Measurements from ENCODE around the gene SAXO1.

The SAXO1 gene

GRCh38 chr9:18889550-18889949 lies 143.5 kb downstream of the SAXO1 start:
- Histone ChIP-seq H3K27ac (ENCODE audit: low read depth, low read length) (no peak overlapping the region), H3K9me3 (ENCODE audit: control insufficient read depth in 1 of 2, low read length in 2 of 2) (no peaks in the 10 kb centered on the region), H3K4me1 (ENCODE audit: control insufficient read depth in 1 of 2, insufficient read depth in 2 of 2, low read length in 2 of 2) (no peaks in the 10 kb centered on the region), H3K36me3 (ENCODE audit: control insufficient read depth in 1 of 2, insufficient read depth in 2 of 2, low read length in 2 of 2) (no peaks in the 10 kb centered on the region), H3K9ac (ENCODE audit: low read depth in 1 of 2, low read length in 2 of 2) (no peak overlapping the region), H3K4me3 (ENCODE audit: low read depth in 1 of 2, low read length in 2 of 2) (no peak overlapping the region), H3K27me3 (ENCODE audit: control insufficient read depth in 1 of 2, insufficient read depth in 2 of 2, low read length in 2 of 2) (no peaks in the 10 kb centered on the region)

DNA sequence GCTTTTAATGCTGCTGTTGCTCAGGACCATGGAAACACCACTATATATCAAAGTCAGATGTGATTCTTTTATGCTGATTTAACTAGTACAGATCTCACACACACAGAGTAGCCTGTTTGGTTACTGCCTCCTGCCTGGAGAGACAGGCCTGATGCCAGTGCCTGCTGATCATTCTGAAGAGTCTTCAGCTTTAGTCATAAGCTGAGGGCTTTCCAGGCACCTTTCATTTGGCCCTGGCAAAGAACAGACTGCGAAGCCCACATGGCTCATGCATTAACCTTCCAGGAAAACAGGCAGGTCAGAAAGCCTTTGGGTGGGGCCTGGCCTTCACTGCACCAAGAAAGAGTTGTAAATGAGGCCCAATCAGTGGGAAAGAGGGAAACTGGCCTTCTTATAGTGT lies 144.7 kb downstream of the SAXO1 start:
- no peaks in the 10 kb centered on the region for H3K4me1 ChIP-seq (ENCODE audit: control insufficient read depth in 1 of 2, insufficient read depth in 2 of 2, low read length in 2 of 2)
- no peak overlapping the region for H3K4me3 ChIP-seq (ENCODE audit: low read depth in 1 of 2, low read length in 2 of 2)
- H3K9me3 ChIP-seq (ENCODE audit: control insufficient read depth in 1 of 2, low read length in 2 of 2) = no peaks in the 10 kb centered on the region

DNA sequence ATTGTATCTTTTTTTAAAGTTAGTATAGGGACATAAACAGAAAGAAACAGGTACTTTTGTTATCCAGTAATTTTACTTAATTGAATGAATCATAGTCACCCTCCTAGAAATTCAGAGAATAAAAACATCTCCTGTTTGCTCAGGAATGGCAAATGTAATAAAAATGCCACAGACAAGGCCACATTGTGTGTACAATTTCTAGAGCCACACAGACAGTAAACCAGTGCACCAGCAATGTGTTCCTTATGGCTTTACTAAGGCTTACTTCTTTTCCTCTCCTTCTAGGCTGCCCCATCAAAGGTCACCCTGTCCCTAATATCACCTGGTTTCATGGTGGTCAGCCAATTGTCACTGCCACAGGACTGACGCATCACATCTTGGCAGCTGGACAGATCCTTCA lies 145.5 kb downstream of the SAXO1 start:
- H3K9me3 ChIP-seq (ENCODE audit: control insufficient read depth in 1 of 2, low read length in 2 of 2) = no peaks in the 10 kb centered on the region
- H3K4me3 ChIP-seq (ENCODE audit: low read depth in 1 of 2, low read length in 2 of 2) = no peak overlapping the region
- H3K27me3 ChIP-seq (ENCODE audit: control insufficient read depth in 1 of 2, insufficient read depth in 2 of 2, low read length in 2 of 2) = no peaks in the 10 kb centered on the region
- H3K27ac ChIP-seq (ENCODE audit: low read depth, low read length) = no peak overlapping the region
- no peak overlapping the region for H3K9ac ChIP-seq (ENCODE audit: low read depth in 1 of 2, low read length in 2 of 2)
- no peaks in the 10 kb centered on the region for H3K4me1 ChIP-seq (ENCODE audit: control insufficient read depth in 1 of 2, insufficient read depth in 2 of 2, low read length in 2 of 2)
- H3K36me3 ChIP-seq (ENCODE audit: control insufficient read depth in 1 of 2, insufficient read depth in 2 of 2, low read length in 2 of 2) = no peaks in the 10 kb centered on the region

More for the DNA sequence above, 144.7 kb downstream of the SAXO1 start:
- H3K9ac ChIP-seq (ENCODE audit: low read depth in 1 of 2, low read length in 2 of 2) = no peak overlapping the region
- H3K36me3 ChIP-seq (ENCODE audit: control insufficient read depth in 1 of 2, insufficient read depth in 2 of 2, low read length in 2 of 2) = no peaks in the 10 kb centered on the region
- H3K27me3 ChIP-seq (ENCODE audit: control insufficient read depth in 1 of 2, insufficient read depth in 2 of 2, low read length in 2 of 2) = no peaks in the 10 kb centered on the region
- no peak overlapping the region for H3K27ac ChIP-seq (ENCODE audit: low read depth, low read length)

DNA sequence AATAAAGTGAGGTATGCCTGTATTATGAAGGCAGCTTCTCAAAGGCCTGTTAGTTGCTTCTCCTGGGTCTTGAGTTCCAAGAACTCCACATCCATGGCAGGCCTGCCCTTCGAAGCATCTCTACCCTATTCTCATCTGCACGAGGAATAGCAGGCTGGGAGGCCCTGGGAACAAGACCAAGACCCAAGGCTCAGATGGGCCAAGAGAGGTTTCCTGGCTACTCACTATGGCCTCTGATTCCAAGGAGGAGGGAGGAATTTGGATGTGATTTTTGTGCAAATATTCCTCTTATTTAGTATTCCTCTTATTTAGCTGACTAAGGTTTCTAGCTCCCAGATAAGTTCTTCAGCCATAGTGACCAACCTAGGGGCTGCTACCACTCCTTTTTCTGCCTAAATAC lies 151.3 kb downstream of the SAXO1 start:
- no peak overlapping the region for H3K9ac ChIP-seq (ENCODE audit: low read depth in 1 of 2, low read length in 2 of 2)
- no peak overlapping the region for H3K27ac ChIP-seq (ENCODE audit: low read depth, low read length)
- no peaks in the 10 kb centered on the region for H3K27me3 ChIP-seq (ENCODE audit: control insufficient read depth in 1 of 2, insufficient read depth in 2 of 2, low read length in 2 of 2)
- H3K4me3 ChIP-seq (ENCODE audit: low read depth in 1 of 2, low read length in 2 of 2) = no peak overlapping the region
- H3K4me1 ChIP-seq (ENCODE audit: control insufficient read depth in 1 of 2, insufficient read depth in 2 of 2, low read length in 2 of 2) = no peaks in the 10 kb centered on the region
- no peaks in the 10 kb centered on the region for H3K36me3 ChIP-seq (ENCODE audit: control insufficient read depth in 1 of 2, insufficient read depth in 2 of 2, low read length in 2 of 2)
- no peaks in the 10 kb centered on the region for H3K9me3 ChIP-seq (ENCODE audit: control insufficient read depth in 1 of 2, low read length in 2 of 2)

DNA sequence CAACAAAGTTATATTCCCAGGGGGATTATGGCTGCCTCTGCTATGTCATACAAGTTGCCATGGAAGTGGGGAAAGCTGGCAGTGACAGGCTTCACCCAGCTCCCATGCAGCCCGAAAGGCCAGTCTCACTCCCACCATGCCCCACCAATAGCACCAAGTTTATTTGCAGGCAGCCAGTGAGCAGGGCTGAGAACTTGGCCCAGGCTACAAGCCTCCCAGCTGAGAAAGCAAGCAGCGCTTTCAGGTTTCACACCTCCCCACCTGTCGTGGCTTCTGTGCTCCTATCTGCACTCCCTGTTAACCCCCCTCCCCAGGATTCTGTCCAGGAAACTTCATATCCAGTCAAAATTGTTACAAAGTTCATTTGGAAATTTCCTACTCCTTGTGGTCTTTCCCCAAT lies 155.0 kb downstream of the SAXO1 start:
- H3K27me3 ChIP-seq (ENCODE audit: control insufficient read depth in 1 of 2, insufficient read depth in 2 of 2, low read length in 2 of 2) = no peaks in the 10 kb centered on the region
- H3K4me1 ChIP-seq (ENCODE audit: control insufficient read depth in 1 of 2, insufficient read depth in 2 of 2, low read length in 2 of 2) = no peaks in the 10 kb centered on the region
- no peak overlapping the region for H3K9ac ChIP-seq (ENCODE audit: low read depth in 1 of 2, low read length in 2 of 2)
- H3K36me3 ChIP-seq (ENCODE audit: control insufficient read depth in 1 of 2, insufficient read depth in 2 of 2, low read length in 2 of 2) = no peaks in the 10 kb centered on the region
- H3K27ac ChIP-seq (ENCODE audit: low read depth, low read length) = no peak overlapping the region
- no peak overlapping the region for H3K4me3 ChIP-seq (ENCODE audit: low read depth in 1 of 2, low read length in 2 of 2)
- H3K9me3 ChIP-seq (ENCODE audit: control insufficient read depth in 1 of 2, low read length in 2 of 2) = no peaks in the 10 kb centered on the region
